Upper lobe of left lung (tissue), 4 donors: ENCODE data around the gene NTSR1.

Experiments used
- CTCF ChIP-seq, 6 experiments: fragments of 450-650 bp in 4 of 6; fragments of 200-600 bp in 2 of 6; sonication (generic) in 2 of 6; IDR thresholded peaks; one replicate each; pipeline ENCODE4 v1.5.1; 2016 to 2019; ENCODE audit warnings: antibody characterized with exemption in 6 of 6
- EP300 ChIP-seq, 4 donors: sonication (generic); formaldehyde crosslinking; IDR thresholded peaks; one replicate each; pipeline ENCODE4 v1.5.1; 2017; ENCODE audit warnings: antibody characterized with exemption in 4 of 4, control low read depth in 2 of 4
- POLR2A ChIP-seq, 4 donors: fragments of 450-650 bp; IDR thresholded peaks; one replicate each; pipeline ENCODE4 v1.5.1; 2016 to 2017; ENCODE audit warnings: antibody characterized with exemption in 4 of 4, mild to moderate bottlenecking in 2 of 4

- TF ChIP-seq CTCF (IDR thresholded peaks at IDR 0.05) (no peak), EP300 (IDR thresholded peaks at IDR 0.05) (no peak), POLR2A (IDR thresholded peaks at IDR 0.05) (no peak)
Measured at GRCh38 chr20:62677678-62678077, 31.0 kb upstream of the NTSR1 start.
